ENCODE data around the gene TRPM3.

Gene TRPM3

GRCh38 chr9:70934642-70935041 lies 186.8 kb downstream of the TRPM3 start:
- Histone ChIP-seq H3K27ac (ENCODE audit: low read depth, low read length) (no peak overlapping the region), H3K27me3 (ENCODE audit: control insufficient read depth, insufficient read depth, low read length) (no peaks in the 10 kb centered on the region), H3K4me3 (ENCODE audit: low read depth, low read length) (no peak overlapping the region), H3K36me3 (ENCODE audit: control insufficient read depth, insufficient read depth, low read length) (no peaks in the 10 kb centered on the region), H3K9me3 (ENCODE audit: control insufficient read depth, insufficient read depth, low read length) (no peaks in the 10 kb centered on the region), H3K9ac (ENCODE audit: low read depth, low read length) (no peak overlapping the region), H3K4me1 (ENCODE audit: control insufficient read depth, insufficient read depth, low read length) (peaks cover 17% of the 10 kb centered on the region)

- Histone ChIP-seq H3K9me3 (ENCODE audit: control insufficient read depth, insufficient read depth, low read length) (no peaks in the 10 kb centered on the region), H3K9ac (ENCODE audit: low read depth, low read length) (no peak overlapping the region), H3K27ac (ENCODE audit: low read depth, low read length) (no peak overlapping the region), H3K4me1 (ENCODE audit: control insufficient read depth, insufficient read depth, low read length) (peaks cover 17% of the 10 kb centered on the region), H3K4me3 (ENCODE audit: low read depth, low read length) (no peak overlapping the region), H3K27me3 (ENCODE audit: control insufficient read depth, insufficient read depth, low read length) (no peaks in the 10 kb centered on the region), H3K36me3 (ENCODE audit: control insufficient read depth, insufficient read depth, low read length) (no peaks in the 10 kb centered on the region)
These were observed 188.1 kb downstream of the TRPM3 start for GRCh38 chr9:70933321-70933720.

GRCh38 chr9:70932097-70932496 lies 189.3 kb downstream of the TRPM3 start:
- Histone ChIP-seq H3K36me3 (ENCODE audit: control insufficient read depth, insufficient read depth, low read length) (no peaks in the 10 kb centered on the region), H3K9ac (ENCODE audit: low read depth, low read length) (no peak overlapping the region)

GRCh38 chr9:70927530-70927929 lies 193.9 kb downstream of the TRPM3 start:
- no peak overlapping the region for H3K27ac ChIP-seq (ENCODE audit: low read depth, low read length)
- no peaks in the 10 kb centered on the region for H3K36me3 ChIP-seq (ENCODE audit: control insufficient read depth, insufficient read depth, low read length)
- no peak overlapping the region for H3K4me3 ChIP-seq (ENCODE audit: low read depth, low read length)
- H3K4me1 ChIP-seq (ENCODE audit: control insufficient read depth, insufficient read depth, low read length) = peaks cover 9% of the 10 kb centered on the region
- no peaks in the 10 kb centered on the region for H3K9me3 ChIP-seq (ENCODE audit: control insufficient read depth, insufficient read depth, low read length)
- no peak overlapping the region for H3K9ac ChIP-seq (ENCODE audit: low read depth, low read length)
- H3K27me3 ChIP-seq (ENCODE audit: control insufficient read depth, insufficient read depth, low read length) = no peaks in the 10 kb centered on the region

More at GRCh38 chr9:70932097-70932496, 189.3 kb downstream of the TRPM3 start:
- Histone ChIP-seq H3K9me3 (ENCODE audit: control insufficient read depth, insufficient read depth, low read length) (no peaks in the 10 kb centered on the region), H3K4me1 (ENCODE audit: control insufficient read depth, insufficient read depth, low read length) (peaks cover 17% of the 10 kb centered on the region), H3K27ac (ENCODE audit: low read depth, low read length) (no peak overlapping the region), H3K4me3 (ENCODE audit: low read depth, low read length) (no peak overlapping the region), H3K27me3 (ENCODE audit: control insufficient read depth, insufficient read depth, low read length) (no peaks in the 10 kb centered on the region)

- H3K4me1 ChIP-seq (ENCODE audit: control insufficient read depth, insufficient read depth, low read length) = peaks cover 5% of the 10 kb centered on the region; the same call in 1 of the 2 replicates
- no peaks in the 10 kb centered on the region for H3K27me3 ChIP-seq (ENCODE audit: control insufficient read depth, insufficient read depth, low read length)
- H3K9ac ChIP-seq (ENCODE audit: low read depth, low read length) = no peak overlapping the region
- no peak overlapping the region for H3K4me3 ChIP-seq (ENCODE audit: low read depth, low read length)
- no peaks in the 10 kb centered on the region for H3K9me3 ChIP-seq (ENCODE audit: control insufficient read depth, insufficient read depth, low read length)
- H3K27ac ChIP-seq (ENCODE audit: low read depth, low read length) = no peak overlapping the region
- H3K36me3 ChIP-seq (ENCODE audit: control insufficient read depth, insufficient read depth, low read length) = no peaks in the 10 kb centered on the region
These were observed 196.4 kb downstream of the TRPM3 start for GRCh38 chr9:70924895-70925547.

- no peaks in the 10 kb centered on the region for H3K27me3 ChIP-seq (ENCODE audit: control insufficient read depth, insufficient read depth, low read length)
- peaks cover 5% of the 10 kb centered on the region; the same call in 1 of the 2 replicates for H3K4me1 ChIP-seq (ENCODE audit: control insufficient read depth, insufficient read depth, low read length)
- no peak overlapping the region for H3K27ac ChIP-seq (ENCODE audit: low read depth, low read length)
- no peak overlapping the region for H3K4me3 ChIP-seq (ENCODE audit: low read depth, low read length)
- no peak overlapping the region for H3K9ac ChIP-seq (ENCODE audit: low read depth, low read length)
- H3K9me3 ChIP-seq (ENCODE audit: control insufficient read depth, insufficient read depth, low read length) = no peaks in the 10 kb centered on the region
- no peaks in the 10 kb centered on the region for H3K36me3 ChIP-seq (ENCODE audit: control insufficient read depth, insufficient read depth, low read length)
These were observed 197.0 kb downstream of the TRPM3 start for GRCh38 chr9:70924380-70924779.

- no peak overlapping the region for H3K4me3 ChIP-seq (ENCODE audit: low read depth, low read length)
- no peaks in the 10 kb centered on the region for H3K36me3 ChIP-seq (ENCODE audit: control insufficient read depth, insufficient read depth, low read length)
- no peak overlapping the region for H3K9ac ChIP-seq (ENCODE audit: low read depth, low read length)
- H3K27me3 ChIP-seq (ENCODE audit: control insufficient read depth, insufficient read depth, low read length) = no peaks in the 10 kb centered on the region
- no peaks in the 10 kb centered on the region for H3K9me3 ChIP-seq (ENCODE audit: control insufficient read depth, insufficient read depth, low read length)
- peaks cover 5% of the 10 kb centered on the region; the same call in 1 of the 2 replicates for H3K4me1 ChIP-seq (ENCODE audit: control insufficient read depth, insufficient read depth, low read length)
- H3K27ac ChIP-seq (ENCODE audit: low read depth, low read length) = no peak overlapping the region
These were observed 197.5 kb downstream of the TRPM3 start for GRCh38 chr9:70923961-70924360.

- Histone ChIP-seq H3K4me1 (ENCODE audit: control insufficient read depth, insufficient read depth, low read length) (peaks cover 5% of the 10 kb centered on the region; the same call in 1 of the 2 replicates), H3K4me3 (ENCODE audit: low read depth, low read length) (no peak overlapping the region), H3K36me3 (ENCODE audit: control insufficient read depth, insufficient read depth, low read length) (no peaks in the 10 kb centered on the region), H3K27me3 (ENCODE audit: control insufficient read depth, insufficient read depth, low read length) (no peaks in the 10 kb centered on the region), H3K9ac (ENCODE audit: low read depth, low read length) (no peak overlapping the region), H3K27ac (ENCODE audit: low read depth, low read length) (peak overlapping the region; percentile 65), H3K9me3 (ENCODE audit: control insufficient read depth, insufficient read depth, low read length) (no peaks in the 10 kb centered on the region)
These were observed 200.3 kb downstream of the TRPM3 start for GRCh38 chr9:70921136-70921535.

- H3K9me3 ChIP-seq (ENCODE audit: control insufficient read depth, insufficient read depth, low read length) = no peaks in the 10 kb centered on the region
- H3K36me3 ChIP-seq (ENCODE audit: control insufficient read depth, insufficient read depth, low read length) = no peaks in the 10 kb centered on the region
These were observed 204.1 kb downstream of the TRPM3 start for GRCh38 chr9:70917277-70917676.

GRCh38 chr9:70911791-70912190 lies 209.6 kb downstream of the TRPM3 start:
- no peaks in the 10 kb centered on the region for H3K4me1 ChIP-seq (ENCODE audit: control insufficient read depth, insufficient read depth, low read length)
- no peak overlapping the region for H3K27ac ChIP-seq (ENCODE audit: low read depth, low read length)
- no peak overlapping the region for H3K9ac ChIP-seq (ENCODE audit: low read depth, low read length)
- no peak overlapping the region for H3K4me3 ChIP-seq (ENCODE audit: low read depth, low read length)
- no peaks in the 10 kb centered on the region for H3K36me3 ChIP-seq (ENCODE audit: control insufficient read depth, insufficient read depth, low read length)
- no peaks in the 10 kb centered on the region for H3K9me3 ChIP-seq (ENCODE audit: control insufficient read depth, insufficient read depth, low read length)
- H3K27me3 ChIP-seq (ENCODE audit: control insufficient read depth, insufficient read depth, low read length) = no peaks in the 10 kb centered on the region

More at GRCh38 chr9:70917277-70917676, 204.1 kb downstream of the TRPM3 start:
- Histone ChIP-seq H3K9ac (ENCODE audit: low read depth, low read length) (no peak overlapping the region), H3K27ac (ENCODE audit: low read depth, low read length) (no peak overlapping the region), H3K4me1 (ENCODE audit: control insufficient read depth, insufficient read depth, low read length) (peaks cover 5% of the 10 kb centered on the region; the same call in 1 of the 2 replicates), H3K27me3 (ENCODE audit: control insufficient read depth, insufficient read depth, low read length) (no peaks in the 10 kb centered on the region), H3K4me3 (ENCODE audit: low read depth, low read length) (no peak overlapping the region)

- H3K36me3 ChIP-seq (ENCODE audit: control insufficient read depth, insufficient read depth, low read length) = no peaks in the 10 kb centered on the region
- H3K4me1 ChIP-seq (ENCODE audit: control insufficient read depth, insufficient read depth, low read length) = no peaks in the 10 kb centered on the region
- H3K27ac ChIP-seq (ENCODE audit: low read depth, low read length) = no peak overlapping the region
- no peak overlapping the region for H3K4me3 ChIP-seq (ENCODE audit: low read depth, low read length)
- H3K27me3 ChIP-seq (ENCODE audit: control insufficient read depth, insufficient read depth, low read length) = no peaks in the 10 kb centered on the region
- H3K9me3 ChIP-seq (ENCODE audit: control insufficient read depth, insufficient read depth, low read length) = no peaks in the 10 kb centered on the region
- H3K9ac ChIP-seq (ENCODE audit: low read depth, low read length) = no peak overlapping the region
These were observed 210.8 kb downstream of the TRPM3 start for GRCh38 chr9:70910598-70910997.

Data from HUES48 (cell line).